DOHH2 (cell line): ENCODE measurements around the gene RNF26.

Source experiments
- H3F3A ChIP-seq: fragments of 200-600 bp; sonication (generic), shearing (Covaris generic); 2 replicates; pipeline ENCODE4 v1.6.0; 2016; ENCODE audit warnings: antibody characterized with exemption, mild to moderate bottlenecking; ENCODE audit not compliant: control insufficient read depth, insufficient read depth
- H3K27ac ChIP-seq: fragments of 200-600 bp; sonication (generic); 2 replicates; pipeline ENCODE4 v1.5.1; 2014; ENCODE audit warnings: low read depth, mild to moderate bottlenecking, low read length, moderate library complexity
- H3K27me3 ChIP-seq: fragments of 200-600 bp; sonication (generic); 2 replicates; pipeline ENCODE4 v1.6.1; 2014; ENCODE audit warnings: mild to moderate bottlenecking, low read length, mixed read lengths; ENCODE audit not compliant: control insufficient read depth
- H3K36me3 ChIP-seq: fragments of 200-600 bp; sonication (generic); 2 replicates; pipeline ENCODE4 v1.6.1; 2014; ENCODE audit warnings: mild to moderate bottlenecking, low read length, moderate library complexity, mixed read lengths; ENCODE audit not compliant: control insufficient read depth
- H3K4me1 ChIP-seq: fragments of 200-600 bp; sonication (generic); 2 replicates; pipeline ENCODE4 v1.6.1; 2014; ENCODE audit warnings: mild to moderate bottlenecking, low read length, mixed read lengths; ENCODE audit not compliant: control insufficient read depth
- H3K4me2 ChIP-seq: fragments of 200-600 bp; sonication (generic); 2 replicates; pipeline ENCODE4 v1.6.0; 2014; ENCODE audit warnings: mild to moderate bottlenecking, low read length, moderate library complexity
- H3K4me3 ChIP-seq: fragments of 200-600 bp; sonication (generic); 2 replicates; pipeline ENCODE4 v1.5.1; 2014; ENCODE audit warnings: mild to moderate bottlenecking, low read length, mixed read lengths
- H3K79me2 ChIP-seq: fragments of 200-600 bp; sonication (generic); 2 replicates; pipeline ENCODE4 v1.6.1; 2014; ENCODE audit warnings: mild to moderate bottlenecking, low read length, mixed read lengths; ENCODE audit not compliant: control insufficient read depth
- H3K9me2 ChIP-seq: fragments of 200-600 bp; sonication (generic); replicated peaks from 2 replicates; pipeline ENCODE4 v1.6.1; 2014; ENCODE audit warnings: mild to moderate bottlenecking, low read length, mixed read lengths; ENCODE audit not compliant: control insufficient read depth
- H3K9me3 ChIP-seq: fragments of 200-600 bp; sonication (generic); 2 replicates; pipeline ENCODE4 v1.6.1; 2014; ENCODE audit warnings: antibody characterized with exemption, low read length, mixed read lengths; ENCODE audit not compliant: control insufficient read depth, insufficient read depth
- H4K20me1 ChIP-seq: fragments of 200-600 bp; sonication (generic); 2 replicates; pipeline ENCODE4 v1.6.0; 2014; ENCODE audit warnings: low read depth, mild to moderate bottlenecking, antibody characterized with exemption, low read length, moderate library complexity; ENCODE audit not compliant: control insufficient read depth, insufficient read depth
- CTCF ChIP-seq: fragments of 200-600 bp; sonication (generic); IDR thresholded peaks from one replicate; pipeline ENCODE4 v1.5.1; 2014; ENCODE audit warnings: antibody characterized with exemption, mild to moderate bottlenecking, low read depth, low read length; ENCODE audit not compliant: poor library complexity, severe bottlenecking
- EZH2phosphoT487 ChIP-seq: fragments of 200-600 bp; sonication (generic); IDR thresholded peaks from 2 replicates; pipeline ENCODE4 v1.6.1; 2017; ENCODE audit warnings: borderline replicate concordance, mild to moderate bottlenecking, antibody characterized with exemption, low read length, moderate library complexity, mixed read lengths

The RNF26 gene

GRCh38 chr11:119322360-119322739 lies 12.0 kb upstream of the RNF26 start:
- Histone ChIP-seq H3K4me2 (peak overlapping the region; percentile 66), H3K4me3 (peak overlapping the region; percentile 64), H3K9me2 (no peaks in the 10 kb centered on the region), H3K9me3 (no peaks in the 10 kb centered on the region), H3K27ac (peak overlapping the region; percentile 59; the same call in 1 of the 2 replicates), H3K4me1 (peaks cover 66% of the 10 kb centered on the region), H3K79me2 (no peaks in the 10 kb centered on the region), H3K27me3 (peaks cover 8% of the 10 kb centered on the region), H4K20me1 (no peaks in the 10 kb centered on the region), H3F3A (peaks cover 9% of the 10 kb centered on the region), H3K36me3 (no peaks in the 10 kb centered on the region)
- TF ChIP-seq CTCF (no peak), EZH2phosphoT487 (no peak)

GRCh38 chr11:119322921-119323531 lies 11.3 kb upstream of the RNF26 start:
- Histone ChIP-seq H3K36me3 (no peaks in the 10 kb centered on the region), H3K4me3 (no peak overlapping the region), H3K4me1 (peaks cover 61% of the 10 kb centered on the region), H3F3A (peaks cover 6% of the 10 kb centered on the region), H4K20me1 (no peaks in the 10 kb centered on the region), H3K9me3 (no peaks in the 10 kb centered on the region), H3K79me2 (no peaks in the 10 kb centered on the region), H3K27ac (no peak overlapping the region), H3K27me3 (peaks cover 1% of the 10 kb centered on the region), H3K4me2 (peak overlapping the region; percentile 66), H3K9me2 (no peaks in the 10 kb centered on the region)
- TF ChIP-seq CTCF (no peak), EZH2phosphoT487 (no peak)

- peaks cover 55% of the 10 kb centered on the region for H3K4me1 ChIP-seq
- no peaks in the 10 kb centered on the region for H3K9me3 ChIP-seq
- H3K36me3 ChIP-seq, result no peaks in the 10 kb centered on the region
- peak overlapping the region; percentile 41 for H3K4me2 ChIP-seq
- no peak overlapping the region for H3K27ac ChIP-seq
- no peaks in the 10 kb centered on the region for H4K20me1 ChIP-seq
- H3K27me3 ChIP-seq, result no peaks in the 10 kb centered on the region; the same call in 1 of the 2 replicates
- peaks cover 6% of the 10 kb centered on the region for H3F3A ChIP-seq
- TF ChIP-seq EZH2phosphoT487 (no peak), CTCF (peak; percentile 96)
- H3K9me2 ChIP-seq, result no peaks in the 10 kb centered on the region
- H3K4me3 ChIP-seq, result 0 out of 2 replicates have a peak overlapping the region, but pooled peaks have one; percentile 4
- no peaks in the 10 kb centered on the region for H3K79me2 ChIP-seq
These were observed 10.7 kb upstream of the RNF26 start for GRCh38 chr11:119323532-119324033.
